Neural progenitor cell (in vitro differentiated cells): ENCODE results near the gene CCNH. TPM values are rescaled to one million over a fixed set of nuclear protein-coding genes. Genes with fewer than 3 reads are reported as not detected.

Source experiments
- DNase-seq: peaks from one replicate; pipeline ENCODE4 v3.0.0-alpha.2; 2016; ENCODE audit warnings: low spot score
- H2AFZ ChIP-seq: fragments of 200-600 bp; sonication (generic); replicated peaks from 2 replicates; pipeline ENCODE4 v1.6.1; 2016; ENCODE audit warnings: antibody characterized with exemption
- H3F3A ChIP-seq: fragments of 200-600 bp; sonication (generic); 2 replicates; pipeline ENCODE4 v1.6.1; 2016; ENCODE audit warnings: antibody characterized with exemption, low read depth
- H3K27ac ChIP-seq: fragments of 200-600 bp; sonication (generic); 2 replicates; pipeline ENCODE4 v1.5.1; 2016; ENCODE audit warnings: mild to moderate bottlenecking
- H3K27me3 ChIP-seq: fragments of 200-600 bp; sonication (generic); 2 replicates; pipeline ENCODE4 v1.6.1; 2016; ENCODE audit warnings: mild to moderate bottlenecking, moderate library complexity
- H3K36me3 ChIP-seq: fragments of 200-600 bp; sonication (generic); 2 replicates; pipeline ENCODE4 v1.5.1; 2016
- H3K4me1 ChIP-seq: fragments of 200-600 bp; sonication (generic); 2 replicates; pipeline ENCODE4 v1.6.1; 2016; ENCODE audit warnings: mixed run types
- H3K4me2 ChIP-seq: fragments of 200-600 bp; sonication (generic); 2 replicates; pipeline ENCODE4 v1.6.1; 2016
- H3K4me3 ChIP-seq: fragments of 200-600 bp; sonication (generic); 2 replicates; pipeline ENCODE4 v1.5.1; 2016
- H3K79me2 ChIP-seq: fragments of 200-600 bp; sonication (generic); 2 replicates; pipeline ENCODE4 v1.6.1; 2016; ENCODE audit warnings: low read depth
- H3K9ac ChIP-seq: fragments of 200-600 bp; sonication (generic); 2 replicates; pipeline ENCODE4 v1.6.1; 2016
- H3K9me3 ChIP-seq: fragments of 200-600 bp; sonication (generic); 2 replicates; pipeline ENCODE4 v1.5.1; 2016; ENCODE audit warnings: low read depth
- H4K20me1 ChIP-seq: fragments of 200-600 bp; sonication (generic); 2 replicates; pipeline ENCODE4 v1.6.1; 2016; ENCODE audit warnings: low read depth
- H3K27ac Mint-ChIP-seq: 3 replicates; pipeline ENCODE4 v1.8.0; 2021; ENCODE audit warnings: mixed read lengths
- H3K27me3 Mint-ChIP-seq: 2 replicates; pipeline ENCODE4 v1.8.0; 2022; ENCODE audit warnings: low read depth, mild to moderate bottlenecking, inconsistent platforms, moderate library complexity, mixed read lengths; ENCODE audit not compliant: insufficient read depth
- H3K36me3 Mint-ChIP-seq: 3 replicates; pipeline ENCODE4 v1.8.0; 2021; ENCODE audit warnings: mixed read lengths
- H3K4me1 Mint-ChIP-seq: 3 replicates; pipeline ENCODE4 v1.8.0; 2021; ENCODE audit warnings: mixed read lengths
- H3K4me3 Mint-ChIP-seq: 3 replicates; pipeline ENCODE4 v1.8.0; 2021; ENCODE audit warnings: mild to moderate bottlenecking, moderate library complexity, mixed read lengths
- H3K9me3 Mint-ChIP-seq: 3 replicates; pipeline ENCODE4 v1.8.0; 2020; ENCODE audit warnings: mixed read lengths
- CTCF ChIP-seq: fragments of 200-600 bp; sonication (generic); IDR thresholded peaks from 2 replicates; pipeline ENCODE4 v1.5.1; 2017; ENCODE audit warnings: antibody characterized with exemption, mild to moderate bottlenecking
- EZH2 ChIP-seq: fragments of 200-600 bp; sonication (generic); IDR thresholded peaks from 2 replicates; pipeline ENCODE4 v1.6.1; 2017; ENCODE audit warnings: antibody characterized with exemption, mild to moderate bottlenecking, moderate library complexity
- EZH2phosphoT487 ChIP-seq: fragments of 200-600 bp; sonication (generic); IDR thresholded peaks from 2 replicates; pipeline ENCODE4 v1.6.1; 2017; ENCODE audit warnings: antibody characterized with exemption
- total RNA-seq: library from RNA; depleted of rRNA; stranded (reverse); fragments of >200 nt; gene quantifications from 2 replicates; pipeline ENCODE4 v1.2.3, GENCODE V29; 2015; ENCODE audit warnings: low replicate concordance

CCNH gene
- total RNA-seq, 1 donor from 2014 or later, result 86.1 TPM

DNA sequence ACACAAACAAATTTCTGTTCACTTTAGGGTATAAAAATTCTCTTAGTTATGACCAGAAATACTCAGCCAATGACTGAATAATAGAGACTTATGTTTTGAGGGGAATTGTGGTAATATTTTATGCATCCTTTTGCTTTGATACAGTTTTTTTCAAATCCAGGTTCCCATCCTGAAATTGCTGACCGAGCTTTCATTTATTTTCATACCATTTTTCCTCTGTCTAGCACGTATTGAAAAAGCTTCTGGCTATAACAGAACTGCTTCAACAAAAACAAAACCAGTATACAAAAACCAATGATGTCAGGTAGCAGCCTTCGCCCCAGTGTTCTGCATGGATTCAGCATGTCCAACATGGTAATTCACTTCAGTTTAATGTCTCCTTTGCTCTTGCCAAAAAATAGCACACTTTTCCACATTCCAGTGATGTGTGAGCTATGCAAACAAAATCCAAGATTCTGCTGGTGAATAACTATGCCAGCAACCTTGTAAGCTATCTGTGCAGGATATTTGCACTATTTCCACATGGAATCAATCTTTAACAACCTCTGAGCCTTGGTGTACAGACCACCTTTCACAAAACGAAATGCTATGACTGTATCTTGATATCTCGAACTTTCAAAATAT is 22.0 kb downstream of the CCNH start:
- peaks cover 66% of the 10 kb centered on the region for H3K36me3 ChIP-seq
- H3K4me3 Mint-ChIP-seq, result no peak overlapping the region
- H3K27me3 Mint-ChIP-seq, result no peaks in the 10 kb centered on the region
- H3K79me2 ChIP-seq, result no peaks in the 10 kb centered on the region
- no peak for TF ChIP-seq EZH2
- TF ChIP-seq CTCF, result no peak
- no peak for TF ChIP-seq EZH2phosphoT487
- H3F3A ChIP-seq, result peaks cover 17% of the 10 kb centered on the region
- H3K27me3 ChIP-seq, result no peaks in the 10 kb centered on the region
- no peaks in the 10 kb centered on the region for H3K9me3 ChIP-seq
- H2AFZ ChIP-seq, result no peak overlapping the region
- no peak overlapping the region for H3K27ac Mint-ChIP-seq
- H3K4me1 Mint-ChIP-seq, result no peaks in the 10 kb centered on the region
- H3K9ac ChIP-seq, result no peak overlapping the region
- H3K4me2 ChIP-seq, result no peak overlapping the region
- H4K20me1 ChIP-seq, result no peaks in the 10 kb centered on the region
- H3K9me3 Mint-ChIP-seq, result no peaks in the 10 kb centered on the region
- H3K36me3 Mint-ChIP-seq, result peaks cover 29% of the 10 kb centered on the region
- H3K4me1 ChIP-seq, result no peaks in the 10 kb centered on the region
- DNase-seq, result no peak
- no peak overlapping the region for H3K4me3 ChIP-seq
- H3K27ac ChIP-seq, result no peak overlapping the region

DNA sequence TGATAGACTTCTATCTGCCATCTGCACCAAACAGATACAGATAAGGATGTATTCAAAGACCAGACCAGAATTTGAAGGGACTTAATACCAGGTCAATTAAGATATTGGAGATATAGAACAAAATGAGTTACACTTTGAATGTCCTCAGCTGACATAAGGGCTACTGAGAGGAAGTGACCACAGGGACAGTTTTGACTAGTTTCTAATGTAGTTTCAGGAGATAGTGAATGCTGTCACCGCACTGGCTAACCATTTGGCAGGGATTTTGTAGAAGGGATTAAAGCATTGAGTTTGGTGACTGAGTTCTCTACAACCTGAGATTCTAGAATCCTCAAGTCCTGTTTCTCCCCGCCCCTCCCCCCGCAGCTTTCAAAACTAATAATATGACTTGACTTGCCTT is 22.7 kb downstream of the CCNH start:
- Histone ChIP-seq H3K9ac (no peak overlapping the region), H3K27ac (no peak overlapping the region), H4K20me1 (no peaks in the 10 kb centered on the region), H2AFZ (no peak overlapping the region), H3K4me3 (no peak overlapping the region), H3K79me2 (no peaks in the 10 kb centered on the region), H3K4me2 (no peak overlapping the region), H3K9me3 (no peaks in the 10 kb centered on the region), H3F3A (peaks cover 17% of the 10 kb centered on the region), H3K36me3 (peaks cover 72% of the 10 kb centered on the region), H3K4me1 (no peaks in the 10 kb centered on the region), H3K27me3 (no peaks in the 10 kb centered on the region)
- Mint-ChIP-seq H3K27me3 (no peaks in the 10 kb centered on the region), H3K36me3 (peaks cover 29% of the 10 kb centered on the region), H3K9me3 (no peaks in the 10 kb centered on the region), H3K4me1 (no peaks in the 10 kb centered on the region), H3K27ac (no peak overlapping the region), H3K4me3 (no peak overlapping the region)
- no peak for TF ChIP-seq CTCF
- no peak for TF ChIP-seq EZH2
- TF ChIP-seq EZH2phosphoT487, result no peak
- no peak for DNase-seq

GRCh38 chr5:87389296-87390034 is 23.3 kb downstream of the CCNH start:
- peaks cover 17% of the 10 kb centered on the region for H3F3A ChIP-seq

More at GRCh38 chr5:87389296-87390034, 23.3 kb downstream of the CCNH start:
- H3K27ac ChIP-seq, result no peak overlapping the region
- Mint-ChIP-seq H3K27me3 (no peaks in the 10 kb centered on the region), H3K4me1 (no peaks in the 10 kb centered on the region), H3K4me3 (no peak overlapping the region), H3K36me3 (peaks cover 27% of the 10 kb centered on the region), H3K9me3 (no peaks in the 10 kb centered on the region), H3K27ac (no peak overlapping the region)
- H3K4me1 ChIP-seq, result no peaks in the 10 kb centered on the region
- DNase-seq, result no peak
- no peak overlapping the region for H3K4me3 ChIP-seq
- H3K9ac ChIP-seq, result no peak overlapping the region
- H3K27me3 ChIP-seq, result no peaks in the 10 kb centered on the region
- H2AFZ ChIP-seq, result no peak overlapping the region
- TF ChIP-seq EZH2 (no peak), CTCF (no peak), EZH2phosphoT487 (no peak)
- H3K4me2 ChIP-seq, result no peak overlapping the region
- H3K9me3 ChIP-seq, result no peaks in the 10 kb centered on the region
- peaks cover 72% of the 10 kb centered on the region for H3K36me3 ChIP-seq
- H3K79me2 ChIP-seq, result no peaks in the 10 kb centered on the region
- no peaks in the 10 kb centered on the region for H4K20me1 ChIP-seq
